K562 (cell line): ENCODE results near the gene MCM7. TPM values are rescaled to one million over a fixed set of nuclear protein-coding genes. Genes with fewer than 3 reads are reported as not detected.
A peak's percentile ranks its signal among the peaks of the same experiment; 100 is the strongest.

Source experiments
- ARNT ChIP-seq, 2 experiments: fragments of 450-650 bp; IDR thresholded peaks; 2 replicates each; pipeline ENCODE4 v1.6.1; 2016; ENCODE audit warnings: mild to moderate bottlenecking in 1 of 2
- DEAF1 ChIP-seq: fragments of 450-650 bp; formaldehyde crosslinking; IDR thresholded peaks from 2 replicates; pipeline ENCODE4 v1.4.0; 2020; ENCODE audit warnings: mild to moderate bottlenecking, moderate library complexity
- EZH2 ChIP-seq: IDR thresholded peaks from 2 replicates; pipeline ENCODE4 v1.6.1; 2012; ENCODE audit warnings: low read depth, mild to moderate bottlenecking, inconsistent platforms, low read length, borderline replicate concordance
- HNRNPL ChIP-seq: fragments of 200-400 bp; formaldehyde crosslinking; IDR thresholded peaks from 2 replicates; pipeline ENCODE4 v1.6.1; 2017; ENCODE audit warnings: low read depth, mild to moderate bottlenecking, low read length
- IRF9 ChIP-seq: fragments of 450-650 bp; IDR thresholded peaks from 2 replicates; pipeline ENCODE4 v1.6.1; 2016; ENCODE audit warnings: missing biosample characterization, missing genetic modification characterization
- MAFK ChIP-seq: IDR thresholded peaks from 2 replicates; pipeline ENCODE4 v1.6.1; 2011; ENCODE audit warnings: low read length, improper control_type of control experiment
- MYC ChIP-seq, 2 experiments: fragments of 250-450 bp in 1 of 2; sonication (Bioruptor Pico) in 1 of 2; IDR thresholded peaks; 2 replicates each; pipeline versions ENCODE4 v1.5.1 to v1.6.1; 2012 to 2021; ENCODE audit warnings: low read depth in 2 of 2, borderline replicate concordance in 1 of 2, improper control_type of control experiment in 1 of 2, low read length in 1 of 2, mild to moderate bottlenecking in 1 of 2, moderate library complexity in 1 of 2
- POLR2G ChIP-seq: fragments of 200-400 bp; formaldehyde crosslinking; IDR thresholded peaks from 2 replicates; pipeline ENCODE4 v1.6.1; 2017; ENCODE audit warnings: low read depth, mild to moderate bottlenecking, antibody characterized with exemption, low read length, moderate library complexity
- RERE ChIP-seq: sonication (generic); formaldehyde crosslinking; IDR thresholded peaks from 2 replicates; pipeline ENCODE4 v1.8.0; 2023; ENCODE audit warnings: missing genetic modification reagents, mild to moderate bottlenecking, borderline replicate concordance
- RNF219 ChIP-seq: fragments of 250-450 bp; sonication (Bioruptor Pico); IDR thresholded peaks from 2 replicates; pipeline ENCODE4 v1.5.0; 2022; ENCODE audit warnings: mild to moderate bottlenecking
- TCF7L2 ChIP-seq: fragments of 150-350 bp; IDR thresholded peaks from 2 replicates; pipeline ENCODE4 v1.6.1; 2016; ENCODE audit warnings: low read depth, mild to moderate bottlenecking, low read length, moderate library complexity
- XRCC4 ChIP-seq: IDR thresholded peaks from one replicate; pipeline ENCODE4 v1.6.1; 2011; ENCODE audit not compliant: insufficient read depth, insufficient read length; ENCODE audit errors: extremely low read depth
- ZNF511 ChIP-seq: sonication (generic); formaldehyde crosslinking; IDR thresholded peaks from 2 replicates; pipeline ENCODE4 v1.8.0; 2022; ENCODE audit warnings: mild to moderate bottlenecking, missing genetic modification reagents
- ZNF717 ChIP-seq: fragments of 250-450 bp; sonication (Bioruptor Pico); IDR thresholded peaks from 2 replicates; pipeline ENCODE4 v1.5.0; 2021
- ZNF766 ChIP-seq: fragments of 200-800 bp; sonication (Bioruptor generic); conservative IDR thresholded peaks from 2 replicates; pipeline ENCODE4 v1.6.1; 2016; ENCODE audit warnings: missing genetic modification characterization, missing compliant biosample characterization
- polyA plus RNA-seq, 8 experiments: library from polyadenylated mRNA; depleted of rRNA in 4 of 8; stranded (reverse) in 5 of 8; unstranded in 3 of 8; fragments of >200 nt; fragmentation: Nextera tagmentation in 2 of 8; fragmentation: Illumina TruSeq in 1 of 8; extraction: Ambion mirVana in 2 of 8; extraction: Trizol in 1 of 8; gene quantifications; 2 replicates each; pipeline versions ENCODE4 v1.2.1 to v1.2.3, GENCODE V29; 2011 to 2014; ENCODE audit warnings: inconsistent platforms in 1 of 8, missing spikeins in 1 of 8
- total RNA-seq, 7 experiments: library from RNA; depleted of rRNA in 6 of 7; stranded (reverse); fragments of >200 nt in 6 of 7; fragmentation: Illumina TruSeq in 2 of 7; extraction: Trizol in 2 of 7; gene quantifications; 2 replicates each; pipeline versions ENCODE4 v1.2.1 to v1.2.3, GENCODE V29; 2011 to 2021; ENCODE audit warnings: low replicate concordance in 1 of 7

MCM7 gene
- total and polyA plus RNA-seq, 9 of the 15 experiments (the other 6 are each of a cell fraction or from before 2014, with no cell fraction given): 329 to 856 (median 437) TPM

GRCh38 chr7:100127866-100128636 lies 26.9 kb upstream of the MCM7 start (continued):
- TF ChIP-seq ZNF717 (CRISPR knock-in tag) (no peak), POLR2G (0 out of 2 replicates have a peak, but pooled peaks have one; percentile 31), RNF219 (CRISPR knock-in tag) (no peak), HNRNPL (no peak), EZH2 (no peak), ZNF766 (no peak), XRCC4 (no peak), RERE (CRISPR knock-in tag) (0 out of 2 replicates have a peak, but pooled peaks have one; percentile 88), ZNF511 (CRISPR knock-in tag) (no peak), MYC (IDR thresholded peaks at IDR 0.05; ENCODE audit: low read depth, low read length) (no peak), MYC (CRISPR knock-in tag; IDR thresholded peaks at IDR 0.05; ENCODE audit: borderline replicate concordance, low read depth) (no peak), TCF7L2 (no peak), IRF9 (tag) (no peak), DEAF1 (CRISPR knock-in tag) (no peak), ARNT (IDR thresholded peaks at IDR 0.05) (no peak), MAFK (no peak)
